Measurements from ENCODE around the gene PPFIA2.

GRCh38 chr12:81416571-81416970 lies 342.6 kb downstream of the PPFIA2 start:
- no peak for TF ChIP-seq CTCF (IDR thresholded peaks at IDR 0.05)
- no peak for TF ChIP-seq POLR2A (IDR thresholded peaks at IDR 0.05)
